Colon (tissue), 2 donors: Measurements from ENCODE around the gene SPHK2.

Experiments used
- FAIRE-seq: peaks from 2 replicates; lab custom pipeline; 2012; peaks lifted over from hg19 to GRCh38; lab: Jason Lieb, UNC
- donor health status: control.
- donor health status: control.

SPHK2 gene

DNA sequence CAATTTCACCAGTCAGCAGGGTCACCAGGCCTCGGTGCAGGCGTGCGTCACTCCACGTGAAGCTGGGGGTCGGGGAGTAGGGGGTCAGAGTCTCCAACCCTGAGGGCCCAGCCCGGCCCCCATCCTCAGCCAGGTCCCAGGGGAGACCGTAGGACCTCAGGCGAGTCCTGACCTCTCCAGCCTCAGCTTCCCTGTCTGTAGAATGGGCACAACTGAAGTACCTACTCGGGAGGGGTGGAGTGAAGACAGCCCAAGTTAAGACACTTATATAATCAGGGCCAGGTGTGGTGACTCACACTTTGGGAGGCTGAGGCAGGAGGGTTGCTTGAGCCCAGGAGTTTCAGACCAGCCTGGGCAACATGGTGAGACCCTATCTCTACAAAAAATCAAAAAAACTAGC, 15.5 kb upstream of the SPHK2 start:
- no peak for FAIRE-seq

DNA sequence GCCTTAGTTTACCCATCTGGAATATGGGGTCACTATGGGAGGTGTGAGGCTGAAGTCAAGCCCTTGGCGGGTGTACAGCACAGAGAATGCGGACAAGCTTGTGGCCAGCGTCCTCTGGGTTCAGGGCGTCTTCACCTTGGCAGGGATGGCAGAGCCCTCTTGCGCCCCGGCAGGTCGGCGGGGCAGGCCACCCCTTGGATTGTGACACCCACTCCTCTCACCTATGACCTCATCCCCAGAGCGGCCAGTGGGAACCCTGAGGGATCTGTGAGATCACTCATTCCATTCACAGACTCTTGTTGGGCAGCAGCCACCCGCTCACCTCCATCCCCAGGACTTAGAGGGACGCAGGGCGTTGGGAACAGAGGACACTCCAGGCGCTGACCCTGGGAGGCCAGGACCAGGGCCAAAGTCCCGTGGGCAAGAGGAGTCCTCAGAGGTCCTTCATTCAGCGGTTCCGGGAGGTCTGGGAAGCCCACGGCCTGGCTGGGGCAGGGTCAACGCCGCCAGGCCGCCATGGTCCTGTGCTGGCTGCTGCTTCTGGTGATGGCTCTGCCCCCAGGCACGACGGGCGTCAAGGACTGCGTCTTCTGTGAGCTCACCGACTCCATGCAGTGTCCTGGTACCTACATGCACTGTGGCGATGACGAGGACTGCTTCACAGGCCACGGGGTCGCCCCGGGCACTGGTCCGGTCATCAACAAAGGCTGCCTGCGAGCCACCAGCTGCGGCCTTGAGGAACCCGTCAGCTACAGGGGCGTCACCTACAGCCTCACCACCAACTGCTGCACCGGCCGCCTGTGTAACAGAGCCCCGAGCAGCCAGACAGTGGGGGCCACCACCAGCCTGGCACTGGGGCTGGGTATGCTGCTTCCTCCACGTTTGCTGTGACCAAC, 12.6 kb upstream of the SPHK2 start, which contains the start of gene SPACA4:
Gene SPACA4, plus strand, starts transcription at position 280 of the 896 bp plus-strand sequence. Its CDS starts 237 bp downstream, at position 517.
- no peak for FAIRE-seq

DNA sequence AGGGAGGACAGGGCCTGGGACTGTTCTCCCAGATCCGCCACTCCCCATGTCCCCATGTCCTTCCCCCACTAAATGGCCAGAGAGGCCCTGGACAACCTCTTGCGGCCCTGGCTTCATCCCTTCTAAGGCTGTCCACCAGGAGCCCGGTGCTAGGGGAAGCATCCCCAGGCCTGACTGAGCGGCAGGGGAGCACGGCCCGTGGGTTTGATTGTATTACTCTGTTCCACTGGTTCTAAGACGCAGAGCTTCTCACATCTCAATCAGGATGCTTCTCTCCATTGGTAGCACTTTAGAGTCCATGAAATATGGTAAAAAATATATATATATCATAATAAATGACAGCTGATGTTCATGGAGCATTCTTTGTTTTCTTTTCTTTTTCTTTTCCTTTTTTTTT, 11.9 kb upstream of the SPHK2 start:
- FAIRE-seq, result no peak

DNA sequence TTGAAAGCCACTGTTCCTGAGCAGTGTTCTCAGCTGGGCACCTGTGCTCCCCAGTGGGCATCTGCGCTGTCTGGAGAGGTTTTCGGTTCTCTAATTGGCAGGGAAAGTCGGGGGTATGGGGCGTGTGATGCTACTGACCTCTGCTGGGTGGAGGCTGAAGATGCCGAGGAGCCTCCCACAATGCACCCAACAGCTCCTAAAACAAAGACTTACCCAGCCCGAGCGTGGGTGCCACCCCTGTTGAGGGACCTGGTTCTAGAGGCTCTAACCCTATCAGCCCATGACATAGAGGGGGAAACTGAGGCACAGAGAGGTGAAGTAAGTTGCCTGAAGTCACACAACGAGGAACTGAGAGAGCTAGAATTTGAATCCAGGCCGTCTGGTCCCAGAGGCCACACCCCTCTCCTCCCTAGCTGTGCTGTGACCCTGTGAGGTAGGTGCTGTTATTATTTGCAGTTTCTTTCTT, 10.5 kb upstream of the SPHK2 start:
- FAIRE-seq, result no peak

DNA sequence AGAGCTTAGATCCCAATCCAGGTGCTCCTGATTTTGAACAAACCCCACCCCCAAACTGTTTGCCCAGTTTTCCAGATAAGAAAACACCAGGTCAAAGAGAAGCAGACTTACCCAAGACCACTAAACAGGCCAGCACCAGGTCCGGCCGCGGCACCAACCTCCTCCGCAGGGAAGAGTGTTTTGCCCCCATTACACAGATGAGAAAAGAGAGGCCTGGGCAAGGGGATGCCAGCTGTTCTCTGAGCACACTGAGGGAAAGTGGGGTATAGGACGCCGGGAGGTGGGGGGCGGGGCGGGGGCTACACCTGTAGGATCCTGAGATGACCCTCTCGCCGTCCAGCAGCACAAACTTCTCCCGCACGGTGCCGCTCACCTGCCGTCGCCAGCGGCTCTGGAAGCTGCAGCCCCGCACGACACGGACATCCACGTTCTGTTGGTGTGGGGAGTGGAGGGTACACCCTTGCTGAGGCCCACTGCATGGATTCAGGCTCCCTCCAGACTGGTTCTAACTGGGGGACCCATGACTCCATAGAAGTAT, 9.7 kb upstream of the SPHK2 start:
- no peak for FAIRE-seq

DNA sequence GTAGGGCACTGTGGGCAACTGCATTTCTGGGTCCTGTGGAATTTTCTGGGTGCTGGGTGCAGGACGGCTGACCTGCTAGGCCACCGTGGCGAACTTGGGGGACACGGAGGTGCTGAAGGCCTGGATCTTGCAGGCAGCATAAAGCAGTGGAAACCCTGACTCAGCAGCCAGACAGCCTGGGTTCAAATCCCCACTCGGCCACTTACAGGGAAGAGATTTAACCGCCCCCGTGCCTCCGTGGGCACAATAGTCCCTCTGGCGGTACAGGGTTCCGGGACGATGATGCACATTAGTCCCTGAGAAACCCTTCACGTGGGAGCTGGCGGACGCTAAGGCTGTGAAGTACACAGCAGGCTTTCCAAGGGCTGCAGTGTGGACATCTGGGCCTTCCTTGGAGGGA, 7.4 kb upstream of the SPHK2 start:
- no peak for FAIRE-seq

DNA sequence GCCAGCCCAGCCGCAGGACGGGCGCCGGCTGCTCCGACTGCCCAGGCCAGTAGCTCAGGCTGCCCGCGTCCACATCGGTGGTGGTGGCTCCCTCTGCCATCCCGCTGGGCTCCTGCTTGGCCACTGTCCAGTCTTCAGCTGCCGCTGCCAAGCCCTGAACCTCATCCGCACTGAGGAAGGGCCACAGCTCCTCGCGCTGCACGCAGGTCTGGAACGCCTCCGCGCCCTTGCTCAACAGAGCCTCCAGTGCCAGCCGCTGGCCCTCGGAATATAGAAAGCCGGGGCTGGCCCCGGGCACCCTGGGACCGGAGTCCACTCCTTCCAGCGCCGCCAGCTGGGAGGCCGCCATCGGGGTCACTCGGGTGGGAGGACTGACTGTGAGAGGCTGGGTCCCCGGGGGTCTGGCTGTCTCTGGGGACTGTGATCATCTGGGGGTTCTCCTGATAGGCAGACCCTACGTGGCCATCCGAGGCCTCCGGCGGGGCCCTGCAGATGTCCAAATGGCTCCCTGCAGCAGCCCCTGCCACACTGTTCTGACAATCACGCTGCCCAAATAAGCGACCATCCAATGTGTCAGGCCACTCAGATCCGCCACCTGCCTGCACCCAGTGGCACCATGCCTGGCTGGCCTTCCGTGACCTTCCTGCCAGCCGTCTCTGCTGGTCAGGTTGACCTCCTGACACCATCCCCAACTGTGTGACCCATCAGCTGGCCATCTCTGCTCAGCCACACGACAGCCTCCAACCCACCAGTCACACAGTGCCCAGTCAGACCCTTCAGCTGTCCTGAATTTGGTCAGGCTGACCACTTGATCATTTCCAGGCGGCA, 6.1 kb upstream of the SPHK2 start:
- no peak for FAIRE-seq

DNA sequence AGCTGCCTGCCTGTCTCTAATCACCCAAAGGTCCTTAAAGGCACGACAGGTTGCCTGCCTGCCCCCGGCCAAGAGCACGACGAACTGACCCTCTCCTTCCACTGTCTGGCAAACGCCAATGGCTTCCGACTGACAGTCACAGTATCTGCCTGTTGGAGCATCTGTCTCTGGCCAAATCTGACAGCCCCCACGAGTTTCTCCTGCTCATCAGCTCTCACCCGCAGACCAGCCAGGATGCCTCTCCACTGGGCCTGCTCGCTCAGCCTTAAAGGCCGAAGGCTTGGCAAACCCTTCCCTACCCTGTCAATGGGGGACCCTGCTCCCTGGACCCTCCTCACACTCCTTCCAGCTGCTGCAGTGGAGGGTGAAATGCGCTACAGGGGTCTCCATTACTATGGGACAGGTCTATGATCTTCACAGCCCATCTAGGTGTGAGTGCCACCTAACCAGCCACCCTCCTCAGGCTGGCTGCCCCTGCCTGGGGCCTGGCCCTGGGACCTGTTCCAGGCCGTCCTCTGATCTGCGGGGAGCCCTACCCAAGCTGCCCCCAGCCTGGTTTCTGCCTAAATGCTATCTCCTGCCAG, 5.4 kb upstream of the SPHK2 start:
- FAIRE-seq, result no peak

DNA sequence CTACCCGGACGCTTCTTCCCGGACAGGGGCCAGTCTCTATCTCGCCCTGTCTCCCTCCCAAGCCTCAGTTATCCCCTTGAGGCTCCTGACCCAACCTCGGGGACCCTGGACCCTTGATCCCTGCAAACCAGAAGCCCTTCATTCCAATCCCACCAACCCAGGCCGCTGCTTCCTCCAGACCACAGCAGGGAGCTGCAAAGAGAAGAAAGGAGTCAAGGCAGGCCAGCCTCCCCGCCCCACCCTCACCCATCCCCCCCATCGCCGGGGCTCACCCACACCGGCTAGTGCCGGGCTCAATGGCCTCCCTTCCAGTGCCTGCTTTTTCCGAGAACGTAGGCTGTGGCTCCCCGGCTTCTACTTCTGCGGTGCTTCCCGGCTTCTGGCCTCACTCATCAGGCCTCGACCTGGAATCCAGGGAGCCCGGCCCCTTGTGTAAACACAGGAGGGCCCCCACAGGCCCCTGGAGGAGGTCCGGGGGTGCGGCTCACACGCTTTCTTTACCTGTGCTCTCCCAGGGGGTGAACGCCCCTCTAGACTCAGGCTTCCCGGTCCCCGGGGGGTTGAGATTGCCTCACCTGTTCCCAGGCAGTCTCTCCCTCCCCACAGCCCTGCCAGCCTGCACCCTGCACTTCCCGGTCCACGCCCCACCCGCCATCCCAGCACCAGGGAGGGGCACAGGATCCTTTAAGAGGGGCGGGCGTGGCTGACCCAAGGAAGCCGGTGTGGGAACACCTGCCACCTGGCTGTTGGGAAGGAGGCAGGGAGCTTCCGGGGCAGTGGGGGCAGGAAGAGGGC, 4.7 kb upstream of the SPHK2 start, which contains the start of gene FAM83E:
Gene FAM83E, minus strand, starts transcription at position 641 of the 795 bp plus-strand sequence. CDS start 1,704 bp downstream, outside the sequence.
- no peak for FAIRE-seq

DNA sequence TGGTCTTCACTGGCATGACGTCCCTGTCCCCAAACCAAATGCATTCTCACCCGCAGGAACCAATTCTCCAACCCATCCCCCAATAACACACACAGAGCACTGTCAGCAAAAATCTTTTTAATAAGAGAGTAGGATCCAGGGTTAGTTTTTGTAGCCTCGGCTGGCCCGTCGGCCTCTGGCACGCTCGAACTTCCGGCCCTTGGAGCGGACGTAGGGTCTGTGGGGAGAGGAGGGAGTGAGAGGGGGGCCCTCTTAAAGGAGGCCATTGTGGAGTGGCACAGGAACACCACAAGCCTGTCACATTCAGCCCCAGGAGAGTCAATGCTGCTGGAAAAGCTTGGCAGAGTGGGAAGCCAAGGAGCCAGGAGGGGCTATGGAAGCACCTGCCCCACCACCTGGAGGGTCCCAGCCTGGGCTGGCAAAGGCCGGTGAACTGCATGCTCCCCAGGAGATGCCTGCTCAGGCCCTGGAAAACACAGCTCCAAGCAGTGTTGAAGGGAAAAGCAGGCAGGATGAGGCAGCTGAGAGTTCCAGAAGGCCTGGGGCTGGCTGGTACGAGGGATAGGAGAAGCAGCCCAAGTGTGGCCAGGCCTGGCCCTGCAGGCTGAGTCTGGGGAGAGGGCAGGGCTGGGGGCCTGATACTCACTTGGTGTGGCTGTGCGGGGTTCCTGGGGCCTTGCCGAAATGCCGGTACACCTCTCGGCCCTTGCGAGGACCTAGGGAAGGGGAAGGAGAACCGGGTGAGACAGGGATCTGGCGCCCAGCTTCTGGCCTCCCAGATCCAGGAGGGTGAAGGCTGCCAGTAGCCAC, 3.9 kb upstream of the SPHK2 start:
- FAIRE-seq, result no peak

DNA sequence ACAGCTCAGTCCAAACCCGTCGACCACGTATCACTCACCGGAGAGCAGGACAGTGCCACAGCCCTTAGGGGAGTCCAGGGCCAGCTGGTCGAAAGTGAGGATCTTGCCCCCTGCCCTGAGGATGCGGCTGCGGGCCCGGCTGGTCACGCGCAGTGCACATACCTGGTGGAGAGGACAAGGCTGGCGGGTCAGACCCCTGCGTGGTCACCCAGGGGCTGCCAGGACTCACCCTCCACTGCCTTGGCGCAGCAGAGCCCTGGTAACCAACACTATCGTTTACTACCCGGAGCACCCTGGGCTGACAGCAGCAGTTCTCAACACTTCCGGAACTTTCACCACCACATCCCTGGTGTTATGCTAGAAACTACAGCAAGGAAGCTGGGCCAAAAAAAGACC, 3.3 kb upstream of the SPHK2 start:
- FAIRE-seq, result no peak

DNA sequence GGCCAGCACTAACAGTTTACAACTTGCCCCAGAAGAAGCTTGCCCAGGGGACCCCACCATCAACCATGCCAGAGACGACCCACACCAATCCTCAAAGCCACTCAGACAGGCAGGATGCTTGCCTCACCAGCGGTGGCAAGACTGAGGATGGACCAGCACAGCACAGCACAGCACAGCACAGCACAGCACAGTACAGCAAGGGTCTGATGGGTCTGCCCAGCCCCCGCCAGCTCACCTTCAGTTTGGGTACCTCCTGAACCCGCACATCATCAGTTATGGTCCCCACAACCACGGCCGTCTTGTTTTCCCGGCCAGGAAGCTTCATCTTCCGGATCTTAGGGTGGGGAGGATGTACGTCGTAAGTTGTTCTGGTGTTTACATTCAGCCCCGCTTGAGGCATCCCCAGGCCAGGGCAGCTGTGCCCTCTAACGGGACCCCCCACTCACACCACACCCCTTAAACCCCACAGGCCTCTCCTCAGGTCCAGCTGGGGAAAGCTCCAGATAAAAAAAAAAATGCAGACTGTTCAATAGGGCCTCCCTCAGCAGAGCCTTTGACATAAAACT, 2.7 kb upstream of the SPHK2 start:
- FAIRE-seq, result no peak

DNA sequence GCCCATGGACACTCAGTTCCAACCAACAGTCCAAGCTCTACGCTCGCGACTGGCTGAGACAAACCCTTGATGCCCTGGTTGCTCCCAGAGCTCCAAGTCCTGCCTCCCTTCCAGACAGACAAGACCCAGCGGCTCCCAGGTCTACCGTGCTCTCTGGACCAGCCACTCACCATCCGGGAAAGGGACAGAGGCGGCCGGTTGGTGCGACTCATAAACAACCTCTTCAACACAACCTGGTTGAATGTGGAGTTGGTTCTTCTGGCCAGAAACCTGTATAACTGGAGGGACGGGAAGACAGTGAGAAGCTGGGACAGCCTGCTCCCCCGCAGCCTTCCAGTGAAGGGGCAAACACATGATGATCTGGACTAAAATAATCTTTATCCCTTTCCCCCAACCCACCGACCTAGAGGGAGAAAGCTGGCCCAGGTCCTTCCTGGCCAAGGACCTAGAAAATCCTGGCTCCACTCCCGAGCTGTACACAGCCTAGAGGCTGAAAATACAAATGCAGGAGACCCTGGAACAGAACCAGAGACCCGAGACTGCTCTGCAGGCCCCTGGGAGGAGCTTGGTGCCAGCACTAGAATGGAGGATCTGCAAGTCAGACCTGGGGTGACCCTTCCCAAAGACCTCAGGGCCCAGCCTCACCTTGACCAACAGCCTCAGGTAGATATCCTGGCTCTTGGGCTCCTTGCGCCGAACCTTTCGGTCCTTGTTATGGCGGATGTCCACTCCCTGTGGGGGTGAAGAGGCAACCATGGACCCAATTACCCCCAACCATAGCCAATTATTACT, 2.0 kb upstream of the SPHK2 start:
- no peak for FAIRE-seq

DNA sequence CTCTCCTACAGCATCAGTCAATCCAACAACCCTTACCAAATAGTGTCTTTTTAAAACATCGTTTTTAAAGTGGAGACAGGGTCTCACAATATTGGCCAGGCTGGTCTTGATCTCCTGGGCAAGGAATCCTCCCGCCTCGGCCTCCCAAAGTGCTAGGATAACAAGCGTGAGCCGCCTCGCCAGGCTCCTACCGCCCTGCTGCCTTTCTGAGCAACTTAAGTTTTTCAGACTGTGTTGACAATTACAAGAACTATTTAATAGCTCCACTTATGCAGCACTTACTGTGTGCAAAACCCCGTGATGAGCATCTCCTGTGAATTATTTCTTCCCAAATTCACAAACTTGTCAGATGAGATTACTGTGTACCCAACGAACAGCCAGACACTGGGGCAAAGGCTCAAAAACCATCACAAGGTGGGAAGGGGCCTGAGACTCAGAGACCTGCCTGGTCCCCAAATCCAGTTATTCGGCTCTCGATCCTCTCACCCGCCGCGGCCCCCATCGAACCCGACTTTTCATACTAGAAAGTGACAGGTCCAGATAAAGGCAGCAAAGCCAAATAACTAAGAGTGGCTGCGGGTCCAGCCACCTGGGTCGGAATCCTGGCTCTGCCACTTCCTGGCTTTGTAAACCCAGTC, 909 bp upstream of the SPHK2 start:
- no peak for FAIRE-seq

DNA sequence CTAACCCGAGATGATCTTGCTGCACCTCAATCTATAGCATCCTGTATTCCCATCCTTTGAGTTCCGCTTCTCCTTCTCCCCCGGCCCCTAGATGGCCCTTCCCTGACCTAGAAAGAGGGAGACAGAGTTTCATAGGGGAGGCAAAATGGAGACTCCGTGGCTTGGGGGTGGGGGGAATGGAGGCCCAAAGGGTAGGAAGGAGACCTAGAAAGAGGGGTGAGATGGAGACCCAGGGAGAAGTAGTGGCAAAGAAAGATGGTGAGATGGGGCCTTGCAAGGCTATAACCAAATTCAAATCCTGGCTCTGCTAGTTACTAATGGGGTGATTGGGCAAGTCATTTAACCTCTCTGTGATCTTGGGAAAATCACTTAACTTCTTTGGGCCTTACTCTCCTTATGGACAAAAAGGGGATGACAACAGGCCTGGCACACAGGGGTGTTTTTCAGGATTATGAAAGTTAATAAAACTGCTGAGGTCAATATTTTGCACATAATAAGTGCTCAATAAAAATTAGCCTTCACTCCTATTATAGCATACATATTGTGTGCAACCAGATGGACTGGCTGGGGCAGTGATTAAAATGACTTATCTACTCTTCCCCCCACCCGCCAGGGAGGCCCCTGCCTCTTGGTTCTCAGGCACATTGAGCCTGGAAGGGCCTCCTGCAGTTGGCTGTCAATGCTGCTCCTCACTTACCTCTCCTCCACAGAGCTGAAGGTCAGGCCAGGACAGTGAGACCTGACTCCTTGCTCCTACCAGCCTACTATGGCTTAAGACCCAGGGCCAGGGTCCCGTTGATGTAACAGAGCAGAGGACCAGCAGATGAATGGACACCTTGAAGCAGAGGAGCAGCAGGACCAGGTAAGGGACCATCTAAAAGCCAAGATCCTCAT, 633 bp downstream of the SPHK2 start:
- no peak for FAIRE-seq

DNA sequence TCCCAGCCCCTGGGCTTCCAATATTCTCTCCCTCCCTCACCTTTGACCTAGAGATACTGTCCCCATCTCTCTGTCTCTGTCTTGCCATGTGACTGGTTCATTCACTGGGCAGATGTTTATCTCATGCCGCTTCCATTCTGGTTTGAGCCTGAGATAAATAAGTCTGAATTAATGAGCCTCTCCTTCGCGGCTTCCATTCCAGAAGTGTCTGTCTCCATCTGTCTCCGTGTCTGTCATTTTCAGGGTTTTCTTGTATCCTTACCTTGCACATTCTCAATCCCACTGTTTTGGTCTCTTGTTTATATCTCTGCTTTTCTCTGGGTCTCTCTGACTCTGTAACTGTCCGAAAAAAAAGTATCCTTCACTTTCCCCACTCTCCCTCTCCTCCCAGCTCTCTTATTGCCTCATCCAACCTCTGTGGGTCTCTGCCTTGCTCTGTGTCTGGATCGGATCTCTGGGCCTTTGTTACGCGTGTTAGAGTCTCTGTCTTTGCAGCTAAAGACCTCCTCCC, 4.3 kb downstream of the SPHK2 start:
- FAIRE-seq, result no peak

DNA sequence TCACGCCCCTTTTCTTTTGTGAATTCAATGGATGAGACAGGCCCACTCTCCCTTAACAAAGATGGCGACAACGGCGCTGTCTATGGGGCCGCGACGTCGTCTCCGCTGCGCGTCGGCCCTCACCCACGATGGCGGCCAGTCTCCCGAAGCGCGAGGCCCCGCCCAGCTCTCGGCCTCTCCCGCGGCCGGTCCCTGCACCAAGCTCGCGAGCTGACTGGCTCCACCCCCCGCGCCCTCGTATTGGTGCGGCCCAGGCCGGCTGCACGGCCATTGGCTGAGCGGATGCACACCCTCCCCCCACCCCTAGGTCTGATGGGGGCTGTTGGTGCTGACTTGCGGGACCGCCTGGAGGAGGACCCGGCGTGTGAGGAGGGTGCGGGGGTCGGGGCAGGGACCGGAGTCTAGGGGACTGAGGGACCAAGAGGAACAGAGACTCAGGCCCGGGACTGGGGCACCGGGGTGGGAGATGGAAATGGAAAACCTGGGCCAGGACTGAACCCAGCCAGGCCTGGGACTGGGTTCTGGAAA, 4.8 kb downstream of the SPHK2 start:
- FAIRE-seq, result no peak
